Measurements from ENCODE around the gene RAD51B.

RAD51B gene

DNA sequence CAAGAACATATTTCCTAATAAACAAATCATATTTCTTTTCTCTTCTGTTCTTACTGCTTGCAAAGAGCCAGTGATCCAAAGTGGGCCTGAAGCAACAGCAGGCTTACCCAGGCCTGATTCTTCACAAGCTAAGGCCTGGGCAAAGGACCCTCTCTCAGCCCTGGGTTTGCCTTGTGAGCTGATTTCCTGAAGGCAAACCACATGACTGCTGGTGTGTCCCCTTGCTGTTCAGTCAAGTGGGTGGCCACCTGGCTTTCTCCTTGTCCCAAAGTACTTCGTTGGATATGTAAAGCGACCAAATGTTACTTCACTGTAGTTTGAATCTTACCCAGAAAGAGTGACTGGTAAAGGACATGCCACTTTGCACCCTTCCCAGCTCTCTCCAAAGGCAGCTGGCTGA lies 580.4 kb downstream of the RAD51B start:
- no peak for DNase-seq

DNA sequence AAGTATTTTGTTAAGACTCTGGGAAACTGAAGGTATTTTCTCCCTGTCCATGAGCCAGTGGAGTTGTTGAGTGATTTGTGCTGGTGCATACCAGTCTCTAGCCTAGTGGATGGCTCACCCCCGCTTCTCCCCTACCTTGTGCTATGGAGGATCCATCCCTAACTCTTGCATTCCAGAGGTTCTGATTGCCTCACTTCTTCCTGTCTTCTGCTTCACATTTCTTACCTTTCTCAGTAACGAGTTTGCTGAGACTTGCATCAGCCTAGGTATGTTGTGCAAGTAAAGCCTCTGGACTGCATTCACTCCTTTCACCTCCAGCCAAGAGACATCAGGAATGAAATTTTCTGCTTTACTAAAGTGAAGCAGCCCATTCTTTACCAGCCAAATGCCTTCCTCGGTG lies 581.7 kb downstream of the RAD51B start:
- DNase-seq, result no peak

DNA sequence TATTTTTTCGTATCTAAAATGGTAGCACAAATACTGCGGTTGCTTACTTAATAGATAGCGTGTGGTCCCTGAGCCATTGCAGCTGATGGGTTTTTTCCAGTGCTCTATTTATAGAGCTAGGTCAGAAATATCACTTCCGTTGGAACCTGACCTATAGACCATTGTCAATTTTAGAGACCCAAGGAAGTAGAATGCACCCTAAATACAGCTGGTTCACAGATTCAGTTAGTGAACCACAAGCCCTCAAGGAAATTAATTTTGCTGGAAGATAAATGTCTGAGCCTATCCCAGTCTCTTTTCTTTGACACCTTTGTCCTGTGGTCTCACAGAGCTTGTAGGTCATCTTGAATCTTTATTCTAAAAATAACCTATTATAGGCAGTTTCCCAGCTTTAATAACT lies 582.3 kb downstream of the RAD51B start:
- DNase-seq, result no peak

DNA sequence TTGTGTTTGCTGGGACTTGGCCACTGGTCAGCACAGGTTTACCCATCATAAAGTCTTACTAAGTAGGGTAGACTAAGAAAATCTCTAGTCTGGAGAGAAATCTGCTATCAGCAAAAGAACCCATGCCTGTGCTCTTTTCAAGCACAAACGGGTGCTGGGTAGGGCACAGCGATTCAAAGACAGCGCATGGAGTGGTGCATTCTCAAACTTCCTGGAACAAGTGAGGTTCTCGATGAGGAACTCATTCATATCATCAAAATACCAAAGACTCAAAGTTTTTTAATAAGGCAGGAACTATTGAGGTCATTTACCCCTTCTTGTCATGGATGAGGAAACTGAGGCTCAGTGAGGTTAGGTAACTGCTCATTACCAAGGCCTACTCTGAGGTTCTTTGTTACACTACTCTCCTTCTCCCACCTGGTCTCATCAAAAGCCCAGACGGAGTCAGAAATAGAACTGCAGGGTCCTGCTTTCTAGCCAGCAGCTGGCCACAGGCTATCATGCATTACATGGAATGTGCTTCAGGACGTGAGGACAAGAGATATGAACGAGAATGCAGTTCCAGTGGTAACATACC lies 583.0 kb downstream of the RAD51B start:
- DNase-seq, result no peak

DNA sequence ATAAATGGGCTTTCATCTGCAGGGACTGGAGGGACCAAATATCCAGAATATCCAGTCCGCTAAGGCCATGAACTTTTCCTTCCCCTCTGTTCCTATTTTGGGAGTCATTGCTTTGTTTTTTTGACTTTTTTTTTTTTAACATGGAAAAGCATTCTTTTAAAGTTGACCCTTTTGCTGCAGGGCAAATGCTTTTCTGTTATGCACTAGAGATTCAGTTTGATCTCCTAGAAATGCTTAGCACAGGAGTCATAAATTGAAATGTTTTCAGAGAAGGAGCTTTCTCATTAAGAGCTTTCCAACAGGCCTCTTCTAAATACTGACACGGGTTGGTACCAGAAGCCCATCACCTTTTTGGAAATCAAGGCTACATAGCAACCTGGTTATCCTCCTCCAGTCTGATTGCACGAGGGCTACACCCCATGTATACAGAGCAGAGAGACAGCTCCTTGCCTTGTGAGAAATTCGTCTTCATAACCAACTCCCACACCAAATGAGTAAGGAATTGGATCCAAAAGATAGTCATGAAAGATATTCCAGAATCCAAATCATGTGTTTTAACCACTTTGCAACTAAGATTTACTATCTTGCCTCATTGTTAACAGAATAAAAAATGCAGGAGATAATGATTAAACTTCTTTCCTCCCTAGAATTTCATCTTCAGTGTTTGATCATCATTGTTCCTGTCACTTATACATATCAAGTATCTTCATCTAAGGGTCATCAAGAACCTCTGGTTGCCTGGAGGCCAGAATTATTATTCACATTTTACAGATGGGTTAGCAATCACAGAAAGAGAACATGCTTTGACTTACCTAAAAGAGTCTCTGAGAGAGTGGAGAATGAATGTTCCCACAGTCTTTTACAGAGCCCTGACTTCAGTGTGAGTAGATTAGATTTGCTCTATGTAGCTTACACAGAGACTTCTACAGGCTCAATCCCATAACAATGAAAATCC lies 583.9 kb downstream of the RAD51B start:
- DNase-seq, result no peak

DNA sequence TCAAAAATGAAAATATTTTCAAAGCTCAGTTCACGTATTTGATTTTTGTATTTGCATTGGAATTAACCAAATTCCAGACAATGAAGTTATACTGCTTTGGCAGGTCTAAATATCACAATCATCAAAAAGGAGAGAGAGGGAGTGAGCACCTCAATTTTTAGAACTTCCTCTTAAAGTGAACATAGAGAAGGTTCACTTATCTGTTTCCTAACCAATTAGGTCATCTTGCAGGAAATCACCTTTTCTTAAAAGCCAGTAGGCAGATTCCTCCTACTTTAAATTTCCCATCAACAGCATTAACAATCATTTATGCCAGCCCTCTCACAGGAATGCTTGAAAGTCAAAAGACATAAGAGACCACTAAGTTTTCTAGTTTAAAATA lies 584.6 kb downstream of the RAD51B start:
- DNase-seq, result peak; percentile 21

DNA sequence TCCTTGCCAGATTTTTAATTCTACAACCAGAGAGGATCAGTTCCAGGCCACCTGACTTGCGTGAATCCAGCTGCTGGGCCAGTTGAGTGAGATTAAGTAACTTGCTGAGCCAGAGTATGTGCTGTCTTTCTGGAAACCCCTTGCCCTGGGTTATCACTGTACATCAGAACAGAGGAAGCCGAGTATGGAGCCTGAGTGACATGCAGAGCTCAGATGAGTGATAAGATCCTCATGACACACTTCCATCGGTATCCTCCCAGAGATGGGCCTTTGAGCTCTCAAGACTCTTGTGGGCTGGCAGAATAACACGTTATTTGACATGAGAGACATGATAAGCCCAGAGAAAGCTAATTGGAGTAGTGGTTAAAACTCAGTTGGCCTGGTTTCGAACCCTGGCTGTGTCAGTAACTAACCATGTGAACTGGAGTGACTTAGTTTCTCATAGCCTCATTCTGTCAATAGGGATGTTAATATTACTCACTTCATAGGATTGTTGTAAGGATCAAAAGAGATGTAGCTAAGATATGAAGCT lies 585.1 kb downstream of the RAD51B start:
- DNase-seq, result peak; percentile 46

DNA sequence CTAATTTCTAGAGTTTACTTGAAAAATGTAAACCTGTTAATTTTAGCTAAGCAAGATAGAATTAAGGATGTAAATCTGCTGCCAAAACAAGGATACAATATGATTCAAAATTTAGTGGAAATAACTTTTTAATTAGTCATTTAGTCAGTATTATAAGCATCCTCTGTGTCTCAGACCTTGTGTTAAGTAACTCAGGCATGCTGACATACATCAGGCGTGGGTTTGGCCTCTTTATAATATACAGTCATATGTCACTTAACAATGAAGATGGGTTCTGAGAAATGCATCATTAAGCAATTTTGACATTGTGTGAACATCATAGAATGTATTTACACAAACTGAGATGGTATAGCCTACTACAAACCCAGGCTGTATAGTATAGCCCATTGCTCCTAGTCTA lies 586.4 kb downstream of the RAD51B start:
- no peak for DNase-seq

DNA sequence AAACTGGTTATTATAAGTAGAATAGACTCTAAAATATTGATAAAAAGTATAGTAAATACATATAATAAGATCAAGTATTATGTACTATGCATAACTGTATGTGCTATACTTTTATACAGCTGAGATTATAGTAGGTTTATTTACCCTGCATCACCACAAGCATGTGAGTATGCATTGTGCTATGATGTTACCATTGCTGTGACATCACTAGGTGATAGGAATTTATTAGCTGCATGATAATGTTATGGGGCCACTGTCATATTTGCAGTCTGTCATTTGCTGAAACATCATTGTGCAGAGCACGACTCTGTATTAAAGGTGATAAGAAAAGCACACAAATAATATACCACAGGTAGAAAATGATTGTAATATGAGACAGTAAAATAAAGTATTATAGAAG lies 587.7 kb downstream of the RAD51B start:
- DNase-seq, result no peak

DNA sequence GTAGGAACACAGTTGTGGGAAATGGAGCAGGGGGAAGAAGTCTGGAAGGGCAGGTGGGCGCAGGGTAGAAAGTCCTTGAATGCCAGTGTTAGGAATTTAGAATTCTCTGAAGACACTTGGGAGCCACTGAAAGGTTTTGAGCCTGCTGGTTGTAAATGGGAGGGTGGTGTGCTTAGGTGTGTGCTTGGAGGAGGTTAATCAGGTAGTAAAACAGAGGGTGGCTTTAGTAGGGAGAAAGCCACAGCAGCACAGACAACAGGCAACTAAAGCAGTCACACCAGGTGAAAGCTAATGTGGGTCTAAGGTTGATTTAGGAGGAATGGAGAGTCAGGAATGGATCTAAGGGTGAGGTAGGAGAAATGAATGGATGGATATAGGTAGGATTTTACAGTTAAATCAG lies 588.2 kb downstream of the RAD51B start:
- no peak for DNase-seq

DNA sequence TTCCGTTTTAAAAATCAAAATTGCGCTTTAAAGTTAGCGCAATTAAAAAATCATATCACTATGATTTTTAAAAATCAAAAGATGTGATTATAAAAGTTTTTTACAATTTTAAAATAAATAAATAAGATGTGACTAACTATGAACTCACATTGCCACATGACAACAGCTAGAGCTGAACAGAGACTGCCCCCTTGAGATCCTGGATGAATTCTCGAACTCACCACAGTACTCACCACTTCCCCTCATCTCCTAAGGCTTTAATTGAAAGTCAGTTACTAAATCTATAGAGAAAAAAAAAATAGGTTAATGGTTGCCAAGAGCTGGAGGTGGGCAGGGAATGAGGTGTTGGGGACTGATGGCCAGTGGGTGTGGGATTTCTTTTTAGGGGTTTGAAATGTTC lies 589.1 kb downstream of the RAD51B start:
- peak; percentile 38 for DNase-seq

DNA sequence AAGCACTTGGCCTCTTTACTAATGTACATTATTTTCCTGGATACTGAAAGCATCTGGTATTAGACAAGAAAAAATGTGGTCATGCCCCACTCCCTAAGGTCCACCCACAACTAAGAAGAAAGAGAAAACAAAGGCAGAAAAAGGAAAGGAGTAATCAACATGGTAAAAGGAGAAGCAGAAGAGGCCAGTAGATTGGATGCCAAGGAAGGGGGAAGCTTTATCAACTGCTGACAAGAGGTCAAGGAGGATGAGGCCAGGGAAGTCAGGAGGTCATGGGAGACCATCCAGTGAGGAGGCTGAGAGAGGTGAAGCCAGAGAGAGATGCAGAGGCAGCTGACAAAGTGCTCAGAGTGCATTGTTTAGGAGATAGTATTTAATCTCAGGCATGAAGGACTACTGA lies 589.8 kb downstream of the RAD51B start:
- DNase-seq, result no peak

DNA sequence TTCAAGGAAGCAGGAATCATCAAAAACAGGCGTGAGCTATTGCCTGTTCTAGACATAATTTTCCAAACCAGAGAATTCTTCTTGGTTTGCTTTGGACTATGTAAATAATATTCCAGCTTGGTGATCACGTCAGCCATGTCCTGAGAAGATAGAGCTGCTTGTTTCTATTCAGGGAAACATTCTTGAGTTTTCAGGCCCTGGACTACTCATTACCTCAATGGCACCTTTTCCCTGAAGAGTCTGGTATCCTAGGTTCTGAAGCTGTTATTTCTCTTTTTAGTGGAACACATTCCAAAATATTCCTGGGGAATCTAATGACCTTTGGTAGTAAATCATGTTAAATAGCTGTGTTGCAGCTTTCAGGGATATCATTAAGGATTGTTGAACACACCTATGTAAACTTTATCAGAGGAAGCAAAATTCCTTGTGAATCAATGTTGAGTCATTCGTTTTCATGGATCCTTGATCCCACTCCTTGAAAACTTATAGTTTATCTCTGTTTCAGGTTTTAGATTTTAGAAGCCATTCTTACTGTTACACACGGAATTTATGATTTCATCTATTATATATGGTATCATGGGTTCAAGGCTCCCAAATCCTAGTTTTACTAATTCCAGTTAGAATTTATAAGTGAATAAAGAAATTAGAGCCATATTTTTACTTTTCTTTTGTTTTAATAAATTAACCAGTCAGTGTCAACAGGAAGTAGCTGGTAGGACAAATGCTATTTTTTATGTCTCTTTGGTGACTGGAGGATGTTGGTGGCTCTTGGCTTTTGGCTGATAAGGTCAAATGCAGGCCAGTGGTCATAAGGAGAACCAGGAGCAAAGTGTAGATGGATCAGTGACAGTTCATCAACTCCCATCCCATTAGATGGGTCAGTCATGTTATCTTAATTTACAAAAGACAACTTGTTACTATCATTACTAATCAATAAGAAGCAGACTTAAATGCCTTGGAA lies 593.2 kb downstream of the RAD51B start:
- no peak for DNase-seq

DNA sequence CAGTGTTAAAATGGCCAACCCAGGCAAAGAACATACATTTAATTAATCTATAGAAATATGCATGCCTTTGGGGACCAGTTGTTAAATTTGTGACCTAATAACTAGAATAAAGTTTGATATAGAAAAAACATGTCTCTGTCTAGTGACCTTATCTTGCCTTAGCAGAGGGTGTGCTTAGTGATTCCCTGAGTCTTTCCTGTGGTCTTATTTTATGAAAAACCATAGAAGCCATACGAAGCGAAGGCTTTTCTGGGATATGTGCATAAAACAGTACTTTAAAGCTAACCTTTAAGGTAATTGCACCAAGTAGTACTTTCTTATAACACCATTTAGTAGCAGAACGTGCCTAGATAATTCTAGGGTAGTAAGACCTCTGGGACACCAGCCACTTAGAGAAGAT lies 593.9 kb downstream of the RAD51B start:
- no peak for DNase-seq

DNA sequence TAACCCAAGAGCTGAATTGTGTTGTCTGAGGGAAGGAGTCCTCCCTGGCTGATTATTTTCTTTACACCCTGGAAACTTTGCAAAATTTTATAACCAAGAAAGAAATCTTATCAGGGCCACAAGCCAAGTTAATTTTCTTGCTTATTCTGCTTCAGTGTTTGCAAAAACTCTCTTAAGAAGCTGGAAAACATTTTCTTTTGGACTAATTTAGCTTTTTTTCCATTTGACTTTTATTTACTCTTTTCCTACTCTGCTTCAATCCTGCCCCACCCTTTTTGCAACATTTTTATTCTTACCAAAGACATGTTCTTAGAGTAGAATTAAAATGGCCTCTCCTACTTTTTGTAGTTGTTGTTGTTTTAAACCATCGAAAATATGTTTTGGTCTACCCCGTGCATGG lies 594.5 kb downstream of the RAD51B start:
- DNase-seq, result no peak

DNA sequence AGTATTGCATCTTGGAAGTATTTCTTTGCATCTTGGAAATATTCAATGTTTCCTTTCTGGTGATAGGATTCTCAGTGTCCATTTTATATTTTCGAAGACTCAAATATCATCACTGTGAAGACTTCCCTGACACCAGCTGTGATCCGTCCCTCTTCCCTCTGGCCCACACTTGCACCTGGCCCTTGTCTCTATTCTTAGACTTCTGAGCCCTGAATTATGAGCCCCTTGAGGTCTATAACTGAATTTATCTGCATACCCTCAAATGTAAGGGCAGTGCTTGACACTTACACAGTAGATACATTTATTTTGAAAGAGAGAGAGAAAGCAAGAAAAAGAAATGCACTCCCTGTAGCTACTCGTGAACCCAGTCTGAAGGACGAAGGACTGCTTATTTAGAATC lies 596.6 kb downstream of the RAD51B start:
- no peak for DNase-seq

DNA sequence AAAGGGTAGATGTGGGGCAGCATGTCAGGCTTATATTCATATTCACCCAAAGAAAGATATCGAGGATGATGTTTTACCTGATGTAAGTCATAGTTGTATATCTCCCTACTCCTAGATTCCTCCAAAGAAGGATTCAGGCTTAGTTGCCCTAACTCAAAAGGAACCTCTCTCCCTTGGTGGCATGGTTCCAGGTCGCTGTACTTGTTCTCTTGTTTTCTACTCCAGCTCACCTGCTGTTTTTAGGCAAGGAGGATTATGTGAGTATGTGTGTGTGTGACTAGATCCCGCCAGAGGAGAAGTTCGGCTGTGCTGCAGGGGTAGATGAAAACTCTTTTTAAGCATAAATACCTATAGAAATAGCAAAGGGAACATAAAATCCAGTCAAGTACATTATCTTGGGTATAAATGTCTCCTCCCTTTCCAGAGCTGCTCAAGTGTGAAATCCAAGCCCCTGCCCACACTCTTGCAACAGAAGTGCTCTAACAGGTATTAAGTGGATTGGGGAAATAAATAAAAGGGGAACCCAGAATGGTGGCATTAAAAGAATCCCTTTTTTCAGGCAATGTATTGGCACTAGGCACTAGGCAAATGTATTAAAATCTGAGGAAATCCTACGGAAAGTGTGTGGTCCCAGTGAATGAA lies 597.6 kb downstream of the RAD51B start:
- DNase-seq, result no peak

DNA sequence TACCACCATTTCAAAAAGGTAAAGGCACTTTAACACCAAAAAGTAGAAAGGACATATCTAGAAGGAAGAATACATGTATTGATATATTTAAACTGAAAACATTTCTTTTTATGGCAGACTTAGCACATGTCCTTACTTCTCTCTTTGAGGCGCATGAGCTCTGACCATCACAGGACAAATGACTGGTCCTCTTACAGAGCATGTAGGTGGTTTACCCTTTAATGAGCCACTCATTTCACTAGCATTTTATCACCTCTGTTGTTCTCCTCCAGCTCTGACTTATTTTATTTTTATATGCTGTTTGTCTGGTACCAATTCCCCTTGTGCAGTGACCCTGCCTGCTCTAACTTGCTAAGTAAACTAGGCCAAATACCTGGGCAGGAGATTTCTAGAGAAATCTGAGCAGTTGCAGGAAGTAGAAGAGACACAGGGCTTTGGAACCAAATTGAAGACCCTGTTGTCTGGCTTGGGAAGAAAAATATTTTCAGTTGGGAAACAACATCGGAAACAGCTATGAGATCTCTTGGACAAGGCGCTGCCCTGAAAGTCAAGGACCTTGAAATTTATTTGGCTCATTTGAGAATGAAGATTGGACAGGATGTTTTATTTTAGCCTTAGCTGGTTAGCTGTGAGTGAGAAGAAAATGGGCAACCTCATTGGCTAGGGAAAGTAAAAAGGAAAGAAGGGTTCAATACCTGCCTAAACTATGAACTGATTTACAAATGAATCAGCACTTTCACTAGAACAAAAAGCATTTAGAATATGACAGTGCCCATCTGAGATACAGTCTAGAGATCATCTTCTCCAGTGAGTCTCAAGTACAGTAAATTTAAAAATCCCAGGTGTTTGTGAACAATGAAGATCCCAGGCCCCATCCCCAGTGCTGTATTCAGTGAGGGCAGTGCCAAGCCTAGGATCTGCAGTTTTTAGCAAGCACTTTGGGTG lies 598.9 kb downstream of the RAD51B start:
- DNase-seq, result no peak

DNA sequence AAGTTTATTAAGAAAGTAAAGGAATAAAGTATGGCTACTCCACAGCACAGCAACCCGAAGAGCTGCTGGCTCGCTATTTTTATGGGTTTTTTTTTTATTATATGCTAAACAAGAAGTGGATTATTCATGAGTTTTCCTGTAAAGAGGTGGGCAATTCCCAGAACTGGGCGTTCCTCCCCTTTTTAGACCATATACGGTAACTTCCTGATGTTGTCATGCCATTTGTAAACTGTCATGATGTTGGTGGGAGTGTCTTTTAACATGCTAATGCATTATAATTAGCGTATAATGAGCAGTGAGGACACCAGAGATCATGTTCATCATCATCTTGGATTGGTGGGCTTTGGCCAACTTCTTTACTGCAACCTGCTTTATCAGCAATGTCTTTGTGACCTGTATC lies 600.8 kb downstream of the RAD51B start:
- no peak for DNase-seq

DNA sequence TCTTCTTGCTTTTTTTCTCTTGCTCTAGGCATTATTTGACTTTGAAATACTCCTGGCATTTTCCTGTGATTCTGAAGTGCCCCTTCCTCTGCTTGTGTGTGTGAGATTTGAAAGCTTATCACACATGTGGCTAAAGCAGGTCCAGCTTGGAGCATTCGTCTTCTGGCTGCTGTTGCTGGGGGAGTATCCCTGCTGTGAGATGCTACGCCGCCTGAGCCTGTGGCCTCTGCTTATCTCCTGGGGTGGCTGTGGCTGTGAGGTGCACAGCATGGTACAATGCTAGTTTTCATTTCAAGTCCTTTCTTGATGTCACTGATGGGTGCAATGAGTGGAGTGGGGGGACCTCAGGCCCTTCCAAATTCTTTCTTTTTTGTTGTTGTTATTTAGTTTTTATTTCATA lies 601.5 kb downstream of the RAD51B start:
- no peak for DNase-seq

DNA sequence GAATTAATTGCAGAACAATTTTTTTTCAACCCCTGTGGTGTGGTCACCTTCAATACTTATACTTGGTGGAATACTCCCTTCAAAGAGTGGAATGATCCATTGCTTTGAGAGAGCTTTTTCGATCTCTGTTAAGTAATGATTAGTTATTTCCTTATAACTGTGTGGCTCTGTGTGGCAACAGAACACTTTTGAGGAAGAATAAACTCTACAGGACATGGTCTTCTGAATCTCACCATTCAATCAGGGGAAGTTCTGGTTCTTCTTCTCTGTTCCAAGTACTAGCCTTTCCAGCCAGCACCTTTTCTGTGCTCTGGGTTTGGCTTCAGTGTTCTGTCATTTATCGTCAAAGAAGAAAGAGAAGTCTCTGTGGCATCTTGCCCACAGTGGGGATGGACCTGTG lies 604.1 kb downstream of the RAD51B start:
- DNase-seq, result no peak

All from CD4-positive, alpha-beta T cell treated with Interleukin-21 for 1 hour (primary cell).